Measurements from ENCODE around the gene FBL. TPM values are rescaled to one million over a fixed set of nuclear protein-coding genes. Genes with fewer than 3 reads are reported as not detected.

Gene FBL
- total and polyA plus RNA-seq, 10 of the 15 experiments (the other 5 are each of a cell fraction or from before 2014, with no cell fraction given) = 156 to 1,083 (median 478) TPM

DNA sequence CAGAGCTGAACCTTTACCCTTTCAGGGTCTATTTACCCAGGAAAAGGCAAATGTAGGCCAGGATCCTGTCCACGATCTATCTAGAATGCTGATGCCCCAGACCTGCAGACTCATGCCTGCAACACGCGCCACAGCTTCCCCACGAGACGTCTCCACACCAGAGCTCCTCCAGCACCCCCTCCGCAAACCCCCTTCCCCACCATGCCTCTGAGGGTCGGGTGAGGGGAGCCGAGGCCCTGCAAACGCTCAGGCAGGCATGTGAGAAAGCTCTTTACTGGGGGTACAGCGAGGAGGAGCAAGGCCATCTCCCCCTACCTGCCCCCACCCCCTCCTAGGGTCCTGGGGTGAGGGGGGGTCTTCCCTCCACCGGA, 21.1 kb downstream of the FBL start:
- no peak overlapping the region for H3K27ac ChIP-seq (ENCODE audit: control insufficient read depth, insufficient read depth)
- no peak overlapping the region for H3K4me2 ChIP-seq (ENCODE audit: control insufficient read depth, insufficient read depth)
- no peak for ATAC-seq
- intact Hi-C loops (cut with micrococcal nuclease; ENCODE audit: unreplicated experiment) = no loop called here
- no peaks in the 10 kb centered on the region for H3K9me3 ChIP-seq (replicated peaks; ENCODE audit: control insufficient read depth, insufficient read depth, low read length)
- no TSS peak for BruUV-seq (replicated peaks)
- CTCF ChIA-PET = interaction anchor here (0.7 to 1.5 kb wide), 4 partner anchors 8 to 146 kb away, joined by 3 to 4 read pairs (median 4); partner anchors contain the start of genes DYRK1B and PSMC4
- peaks cover 6% of the 10 kb centered on the region for H3K79me2 ChIP-seq (ENCODE audit: control insufficient read depth, insufficient read depth, low read length)
- POLR2A ChIA-PET = interaction anchor here (0.6 to 2.1 kb wide), 2 partner anchors 8 to 963 kb away, joined by 3 to 10 read pairs; no protein-coding TSS in a partner anchor
- RAD21 ChIA-PET (ENCODE audit: unreplicated experiment) = no interaction called here
- H4K20me1 ChIP-seq (ENCODE audit: control insufficient read depth, insufficient read depth) = no peaks in the 10 kb centered on the region
- H3K4me3 ChIP-seq = no peak overlapping the region; the same call in 1 of the 2 replicates
- H3K27me3 ChIP-seq (replicated peaks in 1 of 2; ENCODE audit: control insufficient read depth in 2 of 2, insufficient read depth in 2 of 2, low read length in 1 of 2) = no peaks in the 10 kb centered on the region
- H3K4me1 ChIP-seq (ENCODE audit: control insufficient read depth, insufficient read depth, low read length) = peaks cover 14% of the 10 kb centered on the region
- in situ Hi-C loops (cut with MboI) = no loop called here
- H3K9ac ChIP-seq (ENCODE audit: control insufficient read depth, insufficient read depth, low read length) = no peak overlapping the region
- 76% methylated on average over 10 of the region's 11 CpGs for WGBS (ENCODE audit: insufficient coverage, insufficient replicate concordance, low lambda C conversion rate, missing lambda C conversion rate)
- no peak for DNase-seq (ENCODE audit: low read depth, low spot score)
- H2AFZ ChIP-seq (ENCODE audit: control insufficient read depth, low read depth, low read length) = no peak overlapping the region
- peaks cover 8 to 12% of the 10 kb centered on the region in 2 experiments; a peak in 3 of 4 replicates for H3K36me3 ChIP-seq (ENCODE audit: control insufficient read depth in 2 of 2, insufficient read depth in 2 of 2, low read length in 1 of 2)
- FAIRE-seq = no peak
- SMC1A ChIA-PET (ENCODE audit: uncharacterized antibody, unreplicated experiment) = interaction anchor here (0.8 kb wide), 1 partner anchor 19 kb away, joined by 3 read pairs; no protein-coding TSS in a partner anchor
- TF ChIP-seq EP300 (IDR thresholded peaks at IDR 0.05; ENCODE audit: borderline replicate concordance in 1 of 2, control insufficient read depth in 1 of 2, low read depth in 2 of 2, low read length in 2 of 2) (no peak), NR2F1 (conservative IDR thresholded peaks at IDR 0.05) (no peak), NBN (IDR thresholded peaks at IDR 0.05) (no peak), MTA2 (IDR thresholded peaks at IDR 0.05; ENCODE audit: low read depth) (no peak), SMARCA5 (IDR thresholded peaks at IDR 0.05) (no peak), RCOR1 (conservative IDR thresholded peaks at IDR 0.05; ENCODE audit: low read depth, low read length) (no peak), POLR2AphosphoS5 (IDR thresholded peaks at IDR 0.05; ENCODE audit: low read length) (no peak), ZNF274 (IDR thresholded peaks at IDR 0.05; ENCODE audit: insufficient read depth, insufficient read length) (no peak), NR2C1 (IDR thresholded peaks at IDR 0.05) (no peak), SMC3 (IDR thresholded peaks at IDR 0.05; ENCODE audit: borderline replicate concordance, low read length) (no peak), NR2C2 (IDR thresholded peaks at IDR 0.05; ENCODE audit: borderline replicate concordance, control insufficient read depth, insufficient read length, low read depth) (no peak), STAT3 (IDR thresholded peaks at IDR 0.05; ENCODE audit: low read depth, low read length) (no peak)
- TF ChIP-seq, protein P1, sequence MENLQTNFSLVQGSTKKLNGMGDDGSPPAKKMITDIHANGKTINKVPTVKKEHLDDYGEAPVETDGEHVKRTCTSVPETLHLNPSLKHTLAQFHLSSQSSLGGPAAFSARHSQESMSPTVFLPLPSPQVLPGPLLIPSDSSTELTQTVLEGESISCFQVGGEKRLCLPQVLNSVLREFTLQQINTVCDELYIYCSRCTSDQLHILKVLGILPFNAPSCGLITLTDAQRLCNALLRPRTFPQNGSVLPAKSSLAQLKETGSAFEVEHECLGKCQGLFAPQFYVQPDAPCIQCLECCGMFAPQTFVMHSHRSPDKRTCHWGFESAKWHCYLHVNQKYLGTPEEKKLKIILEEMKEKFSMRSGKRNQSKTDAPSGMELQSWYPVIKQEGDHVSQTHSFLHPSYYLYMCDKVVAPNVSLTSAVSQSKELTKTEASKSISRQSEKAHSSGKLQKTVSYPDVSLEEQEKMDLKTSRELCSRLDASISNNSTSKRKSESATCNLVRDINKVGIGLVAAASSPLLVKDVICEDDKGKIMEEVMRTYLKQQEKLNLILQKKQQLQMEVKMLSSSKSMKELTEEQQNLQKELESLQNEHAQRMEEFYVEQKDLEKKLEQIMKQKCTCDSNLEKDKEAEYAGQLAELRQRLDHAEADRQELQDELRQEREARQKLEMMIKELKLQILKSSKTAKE (IDR thresholded peaks at IDR 0.05; ENCODE audit: low read depth, poor library complexity, severe bottlenecking) = no peak
- TF ChIP-seq, protein P2, sequence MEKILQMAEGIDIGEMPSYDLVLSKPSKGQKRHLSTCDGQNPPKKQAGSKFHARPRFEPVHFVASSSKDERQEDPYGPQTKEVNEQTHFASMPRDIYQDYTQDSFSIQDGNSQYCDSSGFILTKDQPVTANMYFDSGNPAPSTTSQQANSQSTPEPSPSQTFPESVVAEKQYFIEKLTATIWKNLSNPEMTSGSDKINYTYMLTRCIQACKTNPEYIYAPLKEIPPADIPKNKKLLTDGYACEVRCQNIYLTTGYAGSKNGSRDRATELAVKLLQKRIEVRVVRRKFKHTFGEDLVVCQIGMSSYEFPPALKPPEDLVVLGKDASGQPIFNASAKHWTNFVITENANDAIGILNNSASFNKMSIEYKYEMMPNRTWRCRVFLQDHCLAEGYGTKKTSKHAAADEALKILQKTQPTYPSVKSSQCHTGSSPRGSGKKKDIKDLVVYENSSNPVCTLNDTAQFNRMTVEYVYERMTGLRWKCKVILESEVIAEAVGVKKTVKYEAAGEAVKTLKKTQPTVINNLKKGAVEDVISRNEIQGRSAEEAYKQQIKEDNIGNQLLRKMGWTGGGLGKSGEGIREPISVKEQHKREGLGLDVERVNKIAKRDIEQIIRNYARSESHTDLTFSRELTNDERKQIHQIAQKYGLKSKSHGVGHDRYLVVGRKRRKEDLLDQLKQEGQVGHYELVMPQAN (conservative IDR thresholded peaks at IDR 0.05) = no peak
- TF ChIP-seq, protein P3, sequence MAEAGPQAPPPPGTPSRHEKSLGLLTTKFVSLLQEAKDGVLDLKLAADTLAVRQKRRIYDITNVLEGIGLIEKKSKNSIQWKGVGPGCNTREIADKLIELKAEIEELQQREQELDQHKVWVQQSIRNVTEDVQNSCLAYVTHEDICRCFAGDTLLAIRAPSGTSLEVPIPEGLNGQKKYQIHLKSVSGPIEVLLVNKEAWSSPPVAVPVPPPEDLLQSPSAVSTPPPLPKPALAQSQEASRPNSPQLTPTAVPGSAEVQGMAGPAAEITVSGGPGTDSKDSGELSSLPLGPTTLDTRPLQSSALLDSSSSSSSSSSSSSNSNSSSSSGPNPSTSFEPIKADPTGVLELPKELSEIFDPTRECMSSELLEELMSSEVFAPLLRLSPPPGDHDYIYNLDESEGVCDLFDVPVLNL (IDR thresholded peaks at IDR 0.05; ENCODE audit: low read depth, low read length) = no peak
- TF ChIP-seq, protein P4, sequence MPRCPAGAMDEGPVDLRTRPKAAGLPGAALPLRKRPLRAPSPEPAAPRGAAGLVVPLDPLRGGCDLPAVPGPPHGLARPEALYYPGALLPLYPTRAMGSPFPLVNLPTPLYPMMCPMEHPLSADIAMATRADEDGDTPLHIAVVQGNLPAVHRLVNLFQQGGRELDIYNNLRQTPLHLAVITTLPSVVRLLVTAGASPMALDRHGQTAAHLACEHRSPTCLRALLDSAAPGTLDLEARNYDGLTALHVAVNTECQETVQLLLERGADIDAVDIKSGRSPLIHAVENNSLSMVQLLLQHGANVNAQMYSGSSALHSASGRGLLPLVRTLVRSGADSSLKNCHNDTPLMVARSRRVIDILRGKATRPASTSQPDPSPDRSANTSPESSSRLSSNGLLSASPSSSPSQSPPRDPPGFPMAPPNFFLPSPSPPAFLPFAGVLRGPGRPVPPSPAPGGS (IDR thresholded peaks at IDR 0.05; ENCODE audit: borderline replicate concordance, insufficient read depth, low read depth, low read length, poor library complexity, severe bottlenecking) = no peak
- TF ChIP-seq, protein P5, sequence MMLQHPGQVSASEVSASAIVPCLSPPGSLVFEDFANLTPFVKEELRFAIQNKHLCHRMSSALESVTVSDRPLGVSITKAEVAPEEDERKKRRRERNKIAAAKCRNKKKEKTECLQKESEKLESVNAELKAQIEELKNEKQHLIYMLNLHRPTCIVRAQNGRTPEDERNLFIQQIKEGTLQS (IDR thresholded peaks at IDR 0.05; ENCODE audit: borderline replicate concordance, extremely low read depth, low read depth, low read length) = no peak

All from GM12878 (cell line).